GM19324 (cell line): Measurements from ENCODE around the gene ROBO1.
"Not testable (repeated sequence)": the region's sequence is repeated elsewhere in the genome, so short reads cannot be mapped to it uniquely, and the experiment has no call there.

ENCODE experiments used
- ATAC-seq: cut with Tn5 transposase; IDR thresholded peaks from one replicate; pipeline ENCODE4 v1.9.1; 2021; ENCODE audit warnings: mild to moderate bottlenecking, moderate library complexity; ENCODE audit not compliant: unreplicated experiment, low FRiP score

Gene ROBO1

GRCh38 chr3:79329154-79329553 lies 438.6 kb downstream of the ROBO1 start:
- no peak for ATAC-seq

GRCh38 chr3:79326642-79327041 lies 441.2 kb downstream of the ROBO1 start:
- no peak for ATAC-seq

- not testable (repeated sequence) for ATAC-seq
These were observed 441.9 kb downstream of the ROBO1 start for GRCh38 chr3:79325833-79326383.

GRCh38 chr3:79317551-79318518 lies 450.0 kb downstream of the ROBO1 start:
- ATAC-seq = no peak

- no peak for ATAC-seq
These were observed 452.8 kb downstream of the ROBO1 start for GRCh38 chr3:79314962-79315361.

- no peak for ATAC-seq
These were observed 453.3 kb downstream of the ROBO1 start for GRCh38 chr3:79314544-79314943.

GRCh38 chr3:79310016-79310415 lies 457.8 kb downstream of the ROBO1 start:
- no peak for ATAC-seq

GRCh38 chr3:79306934-79307570 lies 460.7 kb downstream of the ROBO1 start:
- ATAC-seq = no peak

- not testable (repeated sequence) for ATAC-seq
These were observed 467.7 kb downstream of the ROBO1 start for GRCh38 chr3:79299949-79300635.

- no peak for ATAC-seq
These were observed 470.4 kb downstream of the ROBO1 start for GRCh38 chr3:79297245-79297960.

GRCh38 chr3:79286882-79287281 lies 480.9 kb downstream of the ROBO1 start:
- no peak for ATAC-seq

- ATAC-seq = no peak
These were observed 481.9 kb downstream of the ROBO1 start for GRCh38 chr3:79285871-79286270.

- no peak for ATAC-seq
These were observed 482.4 kb downstream of the ROBO1 start for GRCh38 chr3:79285380-79285779.

- ATAC-seq = no peak
These were observed 483.0 kb downstream of the ROBO1 start for GRCh38 chr3:79284781-79285180.

GRCh38 chr3:79278681-79279080 lies 489.1 kb downstream of the ROBO1 start:
- ATAC-seq = no peak

- no peak for ATAC-seq
These were observed 499.4 kb downstream of the ROBO1 start for GRCh38 chr3:79268422-79268821.

GRCh38 chr3:79264892-79265291 lies 502.9 kb downstream of the ROBO1 start:
- ATAC-seq = no peak

- no peak for ATAC-seq
These were observed 504.4 kb downstream of the ROBO1 start for GRCh38 chr3:79263423-79263822.

GRCh38 chr3:79258479-79258878 lies 509.3 kb downstream of the ROBO1 start:
- ATAC-seq = no peak

GRCh38 chr3:79257791-79258190 lies 510.0 kb downstream of the ROBO1 start:
- ATAC-seq = no peak
